Measurements from ENCODE around the gene TMEM247. TPM values are rescaled to one million over a fixed set of nuclear protein-coding genes. Genes with fewer than 3 reads are reported as not detected.

Gene TMEM247
- total and polyA plus RNA-seq, 10 of the 15 experiments (the other 5 are each of a cell fraction or from before 2014, with no cell fraction given): not detected

DNA sequence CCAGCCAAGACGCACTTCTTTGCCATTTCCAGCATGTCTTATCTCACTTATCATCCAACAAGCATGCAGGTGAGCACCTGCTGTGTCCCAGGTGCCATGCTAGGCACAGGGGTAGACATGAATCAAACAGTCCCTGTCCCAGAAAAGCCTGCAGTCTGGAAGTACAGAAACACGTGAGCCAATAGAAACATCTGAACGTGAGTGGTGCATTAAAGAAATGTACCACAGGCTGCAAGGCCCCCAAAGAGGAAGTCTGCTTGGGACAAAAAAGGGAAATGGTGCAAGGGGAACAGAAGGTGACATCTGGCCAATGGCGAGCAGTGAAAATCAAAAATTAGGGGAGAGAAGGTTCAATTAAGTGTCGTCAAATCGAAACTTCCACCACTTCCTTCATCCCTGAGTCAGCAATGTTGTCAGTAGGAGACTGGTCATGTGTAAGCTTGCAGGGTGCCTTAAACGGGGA is 17.6 kb upstream of the TMEM247 start (continued):
- no peak for TF ChIP-seq NFIC (IDR thresholded peaks at IDR 0.05; ENCODE audit: low read depth, low read length)
- TF ChIP-seq, protein P1, sequence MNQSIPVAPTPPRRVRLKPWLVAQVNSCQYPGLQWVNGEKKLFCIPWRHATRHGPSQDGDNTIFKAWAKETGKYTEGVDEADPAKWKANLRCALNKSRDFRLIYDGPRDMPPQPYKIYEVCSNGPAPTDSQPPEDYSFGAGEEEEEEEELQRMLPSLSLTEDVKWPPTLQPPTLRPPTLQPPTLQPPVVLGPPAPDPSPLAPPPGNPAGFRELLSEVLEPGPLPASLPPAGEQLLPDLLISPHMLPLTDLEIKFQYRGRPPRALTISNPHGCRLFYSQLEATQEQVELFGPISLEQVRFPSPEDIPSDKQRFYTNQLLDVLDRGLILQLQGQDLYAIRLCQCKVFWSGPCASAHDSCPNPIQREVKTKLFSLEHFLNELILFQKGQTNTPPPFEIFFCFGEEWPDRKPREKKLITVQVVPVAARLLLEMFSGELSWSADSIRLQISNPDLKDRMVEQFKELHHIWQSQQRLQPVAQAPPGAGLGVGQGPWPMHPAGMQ (IDR thresholded peaks at IDR 0.05; ENCODE audit: borderline replicate concordance): no peak
- TF ChIP-seq, protein P2, sequence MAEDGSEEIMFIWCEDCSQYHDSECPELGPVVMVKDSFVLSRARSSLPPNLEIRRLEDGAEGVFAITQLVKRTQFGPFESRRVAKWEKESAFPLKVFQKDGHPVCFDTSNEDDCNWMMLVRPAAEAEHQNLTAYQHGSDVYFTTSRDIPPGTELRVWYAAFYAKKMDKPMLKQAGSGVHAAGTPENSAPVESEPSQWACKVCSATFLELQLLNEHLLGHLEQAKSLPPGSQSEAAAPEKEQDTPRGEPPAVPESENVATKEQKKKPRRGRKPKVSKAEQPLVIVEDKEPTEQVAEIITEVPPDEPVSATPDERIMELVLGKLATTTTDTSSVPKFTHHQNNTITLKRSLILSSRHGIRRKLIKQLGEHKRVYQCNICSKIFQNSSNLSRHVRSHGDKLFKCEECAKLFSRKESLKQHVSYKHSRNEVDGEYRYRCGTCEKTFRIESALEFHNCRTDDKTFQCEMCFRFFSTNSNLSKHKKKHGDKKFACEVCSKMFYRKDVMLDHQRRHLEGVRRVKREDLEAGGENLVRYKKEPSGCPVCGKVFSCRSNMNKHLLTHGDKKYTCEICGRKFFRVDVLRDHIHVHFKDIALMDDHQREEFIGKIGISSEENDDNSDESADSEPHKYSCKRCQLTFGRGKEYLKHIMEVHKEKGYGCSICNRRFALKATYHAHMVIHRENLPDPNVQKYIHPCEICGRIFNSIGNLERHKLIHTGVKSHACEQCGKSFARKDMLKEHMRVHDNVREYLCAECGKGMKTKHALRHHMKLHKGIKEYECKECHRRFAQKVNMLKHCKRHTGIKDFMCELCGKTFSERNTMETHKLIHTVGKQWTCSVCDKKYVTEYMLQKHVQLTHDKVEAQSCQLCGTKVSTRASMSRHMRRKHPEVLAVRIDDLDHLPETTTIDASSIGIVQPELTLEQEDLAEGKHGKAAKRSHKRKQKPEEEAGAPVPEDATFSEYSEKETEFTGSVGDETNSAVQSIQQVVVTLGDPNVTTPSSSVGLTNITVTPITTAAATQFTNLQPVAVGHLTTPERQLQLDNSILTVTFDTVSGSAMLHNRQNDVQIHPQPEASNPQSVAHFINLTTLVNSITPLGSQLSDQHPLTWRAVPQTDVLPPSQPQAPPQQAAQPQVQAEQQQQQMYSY (CRISPR knock-in tag; IDR thresholded peaks at IDR 0.05): no peak
- TF ChIP-seq EP300 (IDR thresholded peaks at IDR 0.05; ENCODE audit: borderline replicate concordance in 1 of 2, control insufficient read depth in 1 of 2, low read depth in 2 of 2, low read length in 2 of 2): 0 out of 4 replicates have a peak, but pooled peaks of 1 of the 2 experiments have one; percentile 13
- TF ChIP-seq KAT2A (conservative IDR thresholded peaks at IDR 0.05; ENCODE audit: control insufficient read depth, low read depth, low read length): no peak
- no peak for TF ChIP-seq NFXL1 (IDR thresholded peaks at IDR 0.05; ENCODE audit: borderline replicate concordance)
- no peak for TF ChIP-seq TAF1 (IDR thresholded peaks at IDR 0.05; ENCODE audit: borderline replicate concordance, low read depth, low read length)
- TF ChIP-seq, protein P3, sequence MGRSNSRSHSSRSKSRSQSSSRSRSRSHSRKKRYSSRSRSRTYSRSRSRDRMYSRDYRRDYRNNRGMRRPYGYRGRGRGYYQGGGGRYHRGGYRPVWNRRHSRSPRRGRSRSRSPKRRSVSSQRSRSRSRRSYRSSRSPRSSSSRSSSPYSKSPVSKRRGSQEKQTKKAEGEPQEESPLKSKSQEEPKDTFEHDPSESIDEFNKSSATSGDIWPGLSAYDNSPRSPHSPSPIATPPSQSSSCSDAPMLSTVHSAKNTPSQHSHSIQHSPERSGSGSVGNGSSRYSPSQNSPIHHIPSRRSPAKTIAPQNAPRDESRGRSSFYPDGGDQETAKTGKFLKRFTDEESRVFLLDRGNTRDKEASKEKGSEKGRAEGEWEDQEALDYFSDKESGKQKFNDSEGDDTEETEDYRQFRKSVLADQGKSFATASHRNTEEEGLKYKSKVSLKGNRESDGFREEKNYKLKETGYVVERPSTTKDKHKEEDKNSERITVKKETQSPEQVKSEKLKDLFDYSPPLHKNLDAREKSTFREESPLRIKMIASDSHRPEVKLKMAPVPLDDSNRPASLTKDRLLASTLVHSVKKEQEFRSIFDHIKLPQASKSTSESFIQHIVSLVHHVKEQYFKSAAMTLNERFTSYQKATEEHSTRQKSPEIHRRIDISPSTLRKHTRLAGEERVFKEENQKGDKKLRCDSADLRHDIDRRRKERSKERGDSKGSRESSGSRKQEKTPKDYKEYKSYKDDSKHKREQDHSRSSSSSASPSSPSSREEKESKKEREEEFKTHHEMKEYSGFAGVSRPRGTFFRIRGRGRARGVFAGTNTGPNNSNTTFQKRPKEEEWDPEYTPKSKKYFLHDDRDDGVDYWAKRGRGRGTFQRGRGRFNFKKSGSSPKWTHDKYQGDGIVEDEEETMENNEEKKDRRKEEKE (IDR thresholded peaks at IDR 0.05): no peak
- TF ChIP-seq, protein P4, sequence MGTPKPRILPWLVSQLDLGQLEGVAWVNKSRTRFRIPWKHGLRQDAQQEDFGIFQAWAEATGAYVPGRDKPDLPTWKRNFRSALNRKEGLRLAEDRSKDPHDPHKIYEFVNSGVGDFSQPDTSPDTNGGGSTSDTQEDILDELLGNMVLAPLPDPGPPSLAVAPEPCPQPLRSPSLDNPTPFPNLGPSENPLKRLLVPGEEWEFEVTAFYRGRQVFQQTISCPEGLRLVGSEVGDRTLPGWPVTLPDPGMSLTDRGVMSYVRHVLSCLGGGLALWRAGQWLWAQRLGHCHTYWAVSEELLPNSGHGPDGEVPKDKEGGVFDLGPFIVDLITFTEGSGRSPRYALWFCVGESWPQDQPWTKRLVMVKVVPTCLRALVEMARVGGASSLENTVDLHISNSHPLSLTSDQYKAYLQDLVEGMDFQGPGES (IDR thresholded peaks at IDR 0.05): no peak
- TF ChIP-seq RFX5 (IDR thresholded peaks at IDR 0.05; ENCODE audit: low read depth, low read length): no peak
- TF ChIP-seq LARP7 (IDR thresholded peaks at IDR 0.05): no peak
- TF ChIP-seq FOXM1 (IDR thresholded peaks at IDR 0.05; ENCODE audit: low read depth, low read length): 0 out of 2 replicates have a peak, but pooled peaks have one; percentile 0
- TF ChIP-seq TCF7 (IDR thresholded peaks at IDR 0.05; ENCODE audit: borderline replicate concordance): no peak
- TF ChIP-seq SREBF1 (IDR thresholded peaks at IDR 0.05; ENCODE audit: low read length): no peak
- TF ChIP-seq PAX8 (IDR thresholded peaks at IDR 0.05): no peak
- TF ChIP-seq, protein P5, sequence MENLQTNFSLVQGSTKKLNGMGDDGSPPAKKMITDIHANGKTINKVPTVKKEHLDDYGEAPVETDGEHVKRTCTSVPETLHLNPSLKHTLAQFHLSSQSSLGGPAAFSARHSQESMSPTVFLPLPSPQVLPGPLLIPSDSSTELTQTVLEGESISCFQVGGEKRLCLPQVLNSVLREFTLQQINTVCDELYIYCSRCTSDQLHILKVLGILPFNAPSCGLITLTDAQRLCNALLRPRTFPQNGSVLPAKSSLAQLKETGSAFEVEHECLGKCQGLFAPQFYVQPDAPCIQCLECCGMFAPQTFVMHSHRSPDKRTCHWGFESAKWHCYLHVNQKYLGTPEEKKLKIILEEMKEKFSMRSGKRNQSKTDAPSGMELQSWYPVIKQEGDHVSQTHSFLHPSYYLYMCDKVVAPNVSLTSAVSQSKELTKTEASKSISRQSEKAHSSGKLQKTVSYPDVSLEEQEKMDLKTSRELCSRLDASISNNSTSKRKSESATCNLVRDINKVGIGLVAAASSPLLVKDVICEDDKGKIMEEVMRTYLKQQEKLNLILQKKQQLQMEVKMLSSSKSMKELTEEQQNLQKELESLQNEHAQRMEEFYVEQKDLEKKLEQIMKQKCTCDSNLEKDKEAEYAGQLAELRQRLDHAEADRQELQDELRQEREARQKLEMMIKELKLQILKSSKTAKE (IDR thresholded peaks at IDR 0.05; ENCODE audit: low read depth, poor library complexity, severe bottlenecking): peak; percentile 21
- no peak for TF ChIP-seq ZBED1 (IDR thresholded peaks at IDR 0.05; ENCODE audit: borderline replicate concordance)
- TF ChIP-seq FOS (IDR thresholded peaks at IDR 0.05; ENCODE audit: borderline replicate concordance, extremely low read depth, insufficient read length): no peak
- TF ChIP-seq RUNX3 (IDR thresholded peaks at IDR 0.05; ENCODE audit: low read length): peak; percentile 42
- no peak for TF ChIP-seq ZZZ3 (IDR thresholded peaks at IDR 0.05; ENCODE audit: control insufficient read depth, insufficient read length, low read depth)

Data from GM12878 (cell line).